HepG2 (cell line): ENCODE data around the gene TIMM13. TPM values are rescaled to one million over a fixed set of nuclear protein-coding genes. Genes with fewer than 3 reads are reported as not detected.

Source experiments
- CENPX ChIP-seq: sonication (generic); formaldehyde crosslinking; IDR thresholded peaks from 2 replicates; pipeline ENCODE4 v1.9.0; 2021; ENCODE audit warnings: mild to moderate bottlenecking, missing genetic modification reagents, moderate library complexity
- FOXC1 ChIP-seq: sonication (generic); formaldehyde crosslinking; IDR thresholded peaks from 2 replicates; pipeline ENCODE4 v1.8.0; 2022; ENCODE audit warnings: mild to moderate bottlenecking, missing genetic modification reagents, borderline replicate concordance
- GABPB1 ChIP-seq: IDR thresholded peaks from 2 replicates; pipeline ENCODE4 v1.6.1; 2016; ENCODE audit warnings: mild to moderate bottlenecking, missing genetic modification reagents, moderate library complexity, missing compliant biosample characterization
- MIXL1 ChIP-seq: IDR thresholded peaks from 2 replicates; pipeline ENCODE4 v1.6.1; 2016
- MLLT10 ChIP-seq: sonication (generic); formaldehyde crosslinking; IDR thresholded peaks from 2 replicates; pipeline ENCODE4 v1.4.0; 2020; ENCODE audit warnings: missing genetic modification reagents
- NR3C1 ChIP-seq: sonication (generic); formaldehyde crosslinking; IDR thresholded peaks from 2 replicates; pipeline ENCODE4 v1.4.0; 2020; ENCODE audit warnings: missing genetic modification reagents
- POGZ ChIP-seq: sonication (generic); formaldehyde crosslinking; IDR thresholded peaks from 2 replicates; pipeline ENCODE4 v1.4.0; 2020; ENCODE audit warnings: mild to moderate bottlenecking, missing genetic modification reagents
- SOX6 ChIP-seq, 2 experiments: fragments of 450-650 bp in 1 of 2; sonication (generic) in 1 of 2; formaldehyde crosslinking in 1 of 2; IDR thresholded peaks; 2 replicates each; pipeline versions ENCODE4 v1.4.0 to v1.6.1; 2017 to 2020; ENCODE audit warnings: antibody characterized with exemption in 1 of 2, mild to moderate bottlenecking in 1 of 2, missing genetic modification reagents in 1 of 2
- ZNF136 ChIP-seq: sonication (generic); formaldehyde crosslinking; IDR thresholded peaks from 2 replicates; pipeline ENCODE4 v1.8.1; 2022; ENCODE audit warnings: low read depth, mild to moderate bottlenecking, moderate library complexity, missing genetic modification reagents
- ZNF264 ChIP-seq: sonication (generic); formaldehyde crosslinking; IDR thresholded peaks from 2 replicates; pipeline ENCODE4 v1.4.0; 2020; ENCODE audit warnings: missing genetic modification reagents
- ZNF556 ChIP-seq: sonication (generic); formaldehyde crosslinking; IDR thresholded peaks from 2 replicates; pipeline ENCODE4 v1.4.0; 2020; ENCODE audit warnings: mild to moderate bottlenecking, missing genetic modification reagents, borderline replicate concordance
- ZNF75D ChIP-seq: sonication (generic); formaldehyde crosslinking; IDR thresholded peaks from 2 replicates; pipeline ENCODE4 v1.8.1; 2023; ENCODE audit warnings: missing genetic modification reagents, mild to moderate bottlenecking, borderline replicate concordance
- ZNF850 ChIP-seq: sonication (generic); formaldehyde crosslinking; conservative IDR thresholded peaks from 2 replicates; pipeline ENCODE4 v1.9.0; 2021; ENCODE audit warnings: mild to moderate bottlenecking, missing genetic modification reagents
- ZNF883 ChIP-seq: sonication (generic); formaldehyde crosslinking; IDR thresholded peaks from 2 replicates; pipeline ENCODE4 v1.5.1; 2020; ENCODE audit warnings: mild to moderate bottlenecking, missing genetic modification reagents; ENCODE audit errors: not compliant biosample characterization
- polyA plus RNA-seq, 8 experiments: library from polyadenylated mRNA; depleted of rRNA in 3 of 8; stranded (reverse) in 7 of 8; unstranded in 1 of 8; fragments of >200 nt; fragmentation: Illumina TruSeq in 4 of 8; extraction: Trizol in 4 of 8; gene quantifications; 2 replicates each; pipeline versions ENCODE4 v1.2.1 to v1.2.3, GENCODE V29; 2011 to 2016; ENCODE audit warnings: low read depth in 4 of 8, missing spikeins in 1 of 8, mixed read lengths in 1 of 8; ENCODE audit not compliant: insufficient read depth in 1 of 8
- total RNA-seq, 5 experiments: library from RNA; depleted of rRNA; stranded (reverse); fragments of >200 nt; fragmentation: Illumina TruSeq; extraction: Trizol; gene quantifications; 2 replicates each; pipeline ENCODE4 v1.2.3, GENCODE V29; 2016; ENCODE audit warnings: low read depth in 1 of 5
- TF ChIP-seq, protein P1 (sequence below): sonication (generic); formaldehyde crosslinking; IDR thresholded peaks from 2 replicates; pipeline ENCODE4 v1.8.1; 2023; ENCODE audit warnings: mild to moderate bottlenecking, missing genetic modification reagents
- TF ChIP-seq, protein P2 (sequence below): sonication (generic); formaldehyde crosslinking; IDR thresholded peaks from 2 replicates; pipeline ENCODE4 v1.4.0; 2020; ENCODE audit warnings: missing genetic modification reagents, mild to moderate bottlenecking, borderline replicate concordance
- TF ChIP-seq, protein P3 (sequence below): sonication (generic); formaldehyde crosslinking; IDR thresholded peaks from 2 replicates; pipeline ENCODE4 v1.4.0; 2020; ENCODE audit warnings: missing genetic modification reagents
- TF ChIP-seq, protein P4 (sequence below): sonication (generic); formaldehyde crosslinking; IDR thresholded peaks from 2 replicates; pipeline ENCODE4 v1.4.0; 2020; ENCODE audit warnings: mild to moderate bottlenecking, missing genetic modification reagents
- TF ChIP-seq, protein P5 (sequence below): sonication (generic); formaldehyde crosslinking; IDR thresholded peaks from 2 replicates; pipeline ENCODE4 v1.4.0; 2020; ENCODE audit warnings: mild to moderate bottlenecking, missing genetic modification reagents
- TF ChIP-seq, protein P6 (sequence below): fragments of 450-650 bp; IDR thresholded peaks from 2 replicates; pipeline ENCODE4 v1.6.1; 2016

Gene TIMM13
- total and polyA plus RNA-seq, 2 of the 13 experiments (the other 11 are each of a cell fraction or from before 2014, with no cell fraction given) = 48.4 to 108 TPM

DNA sequence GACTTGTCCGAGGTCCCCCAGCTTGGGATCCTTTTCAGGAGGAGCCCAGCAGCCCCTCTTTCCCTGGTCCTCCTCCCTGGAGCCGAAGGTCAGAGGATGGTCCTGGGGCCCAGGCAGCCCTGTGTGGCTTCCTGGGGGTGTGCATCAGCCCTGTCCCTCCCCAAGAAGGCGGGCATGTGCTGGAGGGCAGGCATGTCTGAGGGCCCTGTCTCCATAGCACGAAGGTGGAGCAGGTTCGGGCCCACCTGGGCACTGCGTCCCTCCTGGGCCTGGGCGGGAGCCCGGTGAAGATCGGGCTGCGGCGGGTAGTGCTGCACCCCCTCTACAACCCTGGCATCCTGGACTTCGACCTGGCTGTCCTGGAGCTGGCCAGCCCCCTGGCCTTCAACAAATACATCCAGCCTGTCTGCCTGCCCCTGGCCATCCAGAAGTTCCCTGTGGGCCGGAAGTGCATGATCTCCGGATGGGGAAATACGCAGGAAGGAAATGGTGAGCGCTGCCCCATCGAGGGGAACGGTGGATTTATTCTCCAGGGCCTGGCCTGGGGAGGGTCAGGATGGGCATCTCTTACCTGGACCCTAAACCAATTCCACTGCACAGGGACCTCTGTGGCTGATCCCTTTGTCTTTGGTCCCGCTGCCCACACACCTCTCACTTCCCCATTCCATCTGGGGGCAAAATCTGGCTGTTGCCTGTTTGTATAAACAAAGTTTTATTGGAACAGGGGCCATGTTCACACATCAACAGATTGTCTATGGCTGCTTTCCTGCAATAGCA lies 10.9 kb downstream of the TIMM13 start (continued):
- TF ChIP-seq, protein P1, sequence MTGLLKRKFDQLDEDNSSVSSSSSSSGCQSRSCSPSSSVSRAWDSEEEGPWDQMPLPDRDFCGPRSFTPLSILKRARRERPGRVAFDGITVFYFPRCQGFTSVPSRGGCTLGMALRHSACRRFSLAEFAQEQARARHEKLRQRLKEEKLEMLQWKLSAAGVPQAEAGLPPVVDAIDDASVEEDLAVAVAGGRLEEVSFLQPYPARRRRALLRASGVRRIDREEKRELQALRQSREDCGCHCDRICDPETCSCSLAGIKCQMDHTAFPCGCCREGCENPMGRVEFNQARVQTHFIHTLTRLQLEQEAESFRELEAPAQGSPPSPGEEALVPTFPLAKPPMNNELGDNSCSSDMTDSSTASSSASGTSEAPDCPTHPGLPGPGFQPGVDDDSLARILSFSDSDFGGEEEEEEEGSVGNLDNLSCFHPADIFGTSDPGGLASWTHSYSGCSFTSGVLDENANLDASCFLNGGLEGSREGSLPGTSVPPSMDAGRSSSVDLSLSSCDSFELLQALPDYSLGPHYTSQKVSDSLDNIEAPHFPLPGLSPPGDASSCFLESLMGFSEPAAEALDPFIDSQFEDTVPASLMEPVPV = no peak
- 0 out of 2 replicates have a peak, but pooled peaks have one; percentile 27 for TF ChIP-seq ZNF136
- TF ChIP-seq, protein P2, sequence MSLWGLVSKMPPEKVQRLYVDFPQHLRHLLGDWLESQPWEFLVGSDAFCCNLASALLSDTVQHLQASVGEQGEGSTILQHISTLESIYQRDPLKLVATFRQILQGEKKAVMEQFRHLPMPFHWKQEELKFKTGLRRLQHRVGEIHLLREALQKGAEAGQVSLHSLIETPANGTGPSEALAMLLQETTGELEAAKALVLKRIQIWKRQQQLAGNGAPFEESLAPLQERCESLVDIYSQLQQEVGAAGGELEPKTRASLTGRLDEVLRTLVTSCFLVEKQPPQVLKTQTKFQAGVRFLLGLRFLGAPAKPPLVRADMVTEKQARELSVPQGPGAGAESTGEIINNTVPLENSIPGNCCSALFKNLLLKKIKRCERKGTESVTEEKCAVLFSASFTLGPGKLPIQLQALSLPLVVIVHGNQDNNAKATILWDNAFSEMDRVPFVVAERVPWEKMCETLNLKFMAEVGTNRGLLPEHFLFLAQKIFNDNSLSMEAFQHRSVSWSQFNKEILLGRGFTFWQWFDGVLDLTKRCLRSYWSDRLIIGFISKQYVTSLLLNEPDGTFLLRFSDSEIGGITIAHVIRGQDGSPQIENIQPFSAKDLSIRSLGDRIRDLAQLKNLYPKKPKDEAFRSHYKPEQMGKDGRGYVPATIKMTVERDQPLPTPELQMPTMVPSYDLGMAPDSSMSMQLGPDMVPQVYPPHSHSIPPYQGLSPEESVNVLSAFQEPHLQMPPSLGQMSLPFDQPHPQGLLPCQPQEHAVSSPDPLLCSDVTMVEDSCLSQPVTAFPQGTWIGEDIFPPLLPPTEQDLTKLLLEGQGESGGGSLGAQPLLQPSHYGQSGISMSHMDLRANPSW (CRISPR knock-in tag) = no peak
- TF ChIP-seq MIXL1 (CRISPR knock-in tag) = peak; percentile 69; the same call in 1 of the 2 replicates
- TF ChIP-seq FOXC1 (CRISPR knock-in tag) = peak; percentile 77; the same call in 1 of the 2 replicates
- TF ChIP-seq POGZ (CRISPR knock-in tag) = no peak; the same call in 1 of the 2 replicates
- TF ChIP-seq ZNF850 = no peak
- no peak for TF ChIP-seq SOX6 (IDR thresholded peaks at IDR 0.05)
- TF ChIP-seq SOX6 (CRISPR knock-in tag; IDR thresholded peaks at IDR 0.05) = peak; percentile 71
- TF ChIP-seq, protein P3, sequence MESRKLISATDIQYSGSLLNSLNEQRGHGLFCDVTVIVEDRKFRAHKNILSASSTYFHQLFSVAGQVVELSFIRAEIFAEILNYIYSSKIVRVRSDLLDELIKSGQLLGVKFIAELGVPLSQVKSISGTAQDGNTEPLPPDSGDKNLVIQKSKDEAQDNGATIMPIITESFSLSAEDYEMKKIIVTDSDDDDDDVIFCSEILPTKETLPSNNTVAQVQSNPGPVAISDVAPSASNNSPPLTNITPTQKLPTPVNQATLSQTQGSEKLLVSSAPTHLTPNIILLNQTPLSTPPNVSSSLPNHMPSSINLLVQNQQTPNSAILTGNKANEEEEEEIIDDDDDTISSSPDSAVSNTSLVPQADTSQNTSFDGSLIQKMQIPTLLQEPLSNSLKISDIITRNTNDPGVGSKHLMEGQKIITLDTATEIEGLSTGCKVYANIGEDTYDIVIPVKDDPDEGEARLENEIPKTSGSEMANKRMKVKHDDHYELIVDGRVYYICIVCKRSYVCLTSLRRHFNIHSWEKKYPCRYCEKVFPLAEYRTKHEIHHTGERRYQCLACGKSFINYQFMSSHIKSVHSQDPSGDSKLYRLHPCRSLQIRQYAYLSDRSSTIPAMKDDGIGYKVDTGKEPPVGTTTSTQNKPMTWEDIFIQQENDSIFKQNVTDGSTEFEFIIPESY (CRISPR knock-in tag) = peak; percentile 78
- no peak for TF ChIP-seq ZNF75D (CRISPR knock-in tag)
- no peak for TF ChIP-seq MLLT10 (CRISPR knock-in tag)
- TF ChIP-seq, protein P4, sequence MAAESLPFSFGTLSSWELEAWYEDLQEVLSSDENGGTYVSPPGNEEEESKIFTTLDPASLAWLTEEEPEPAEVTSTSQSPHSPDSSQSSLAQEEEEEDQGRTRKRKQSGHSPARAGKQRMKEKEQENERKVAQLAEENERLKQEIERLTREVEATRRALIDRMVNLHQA = no peak
- TF ChIP-seq GABPB1 (CRISPR knock-in tag) = peak; percentile 91
- TF ChIP-seq CENPX (CRISPR knock-in tag) = no peak
- no peak; the same call in 1 of the 2 replicates for TF ChIP-seq ZNF556 (CRISPR knock-in tag)
- TF ChIP-seq ZNF883 (CRISPR knock-in tag) = no peak
- TF ChIP-seq, protein P5, sequence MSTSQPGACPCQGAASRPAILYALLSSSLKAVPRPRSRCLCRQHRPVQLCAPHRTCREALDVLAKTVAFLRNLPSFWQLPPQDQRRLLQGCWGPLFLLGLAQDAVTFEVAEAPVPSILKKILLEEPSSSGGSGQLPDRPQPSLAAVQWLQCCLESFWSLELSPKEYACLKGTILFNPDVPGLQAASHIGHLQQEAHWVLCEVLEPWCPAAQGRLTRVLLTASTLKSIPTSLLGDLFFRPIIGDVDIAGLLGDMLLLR (CRISPR knock-in tag) = no peak
- TF ChIP-seq NR3C1 (CRISPR knock-in tag) = no peak
- TF ChIP-seq ZNF264 (CRISPR knock-in tag) = peak; percentile 89; the same call in 1 of the 2 replicates
- TF ChIP-seq, protein P6, sequence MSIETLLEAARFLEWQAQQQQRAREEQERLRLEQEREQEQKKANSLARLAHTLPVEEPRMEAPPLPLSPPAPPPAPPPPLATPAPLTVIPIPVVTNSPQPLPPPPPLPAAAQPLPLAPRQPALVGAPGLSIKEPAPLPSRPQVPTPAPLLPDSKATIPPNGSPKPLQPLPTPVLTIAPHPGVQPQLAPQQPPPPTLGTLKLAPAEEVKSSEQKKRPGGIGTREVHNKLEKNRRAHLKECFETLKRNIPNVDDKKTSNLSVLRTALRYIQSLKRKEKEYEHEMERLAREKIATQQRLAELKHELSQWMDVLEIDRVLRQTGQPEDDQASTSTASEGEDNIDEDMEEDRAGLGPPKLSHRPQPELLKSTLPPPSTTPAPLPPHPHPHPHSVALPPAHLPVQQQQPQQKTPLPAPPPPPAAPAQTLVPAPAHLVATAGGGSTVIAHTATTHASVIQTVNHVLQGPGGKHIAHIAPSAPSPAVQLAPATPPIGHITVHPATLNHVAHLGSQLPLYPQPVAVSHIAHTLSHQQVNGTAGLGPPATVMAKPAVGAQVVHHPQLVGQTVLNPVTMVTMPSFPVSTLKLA = no peak
